Mononuclear cell (primary cell): ENCODE measurements around the gene RNF19B. TPM values are rescaled to one million over a fixed set of nuclear protein-coding genes. Genes with fewer than 3 reads are reported as not detected.

Source experiments
- H3K27me3 ChIP-seq: 2 replicates; pipeline ENCODE4 v1.6.0; 2011; ENCODE audit warnings: low read length, control low read depth; ENCODE audit not compliant: insufficient read depth
- H3K4me1 ChIP-seq: 2 replicates; pipeline ENCODE4 v1.5.1; 2011; ENCODE audit warnings: mild to moderate bottlenecking, low read length, control low read depth; ENCODE audit not compliant: insufficient read depth
- H3K4me3 ChIP-seq: 2 replicates; pipeline ENCODE4 v1.5.1; 2011; ENCODE audit warnings: mild to moderate bottlenecking, low read length, moderate library complexity
- H3K9me3 ChIP-seq: 2 replicates; pipeline ENCODE4 v1.5.1; 2011; ENCODE audit warnings: low read depth, mild to moderate bottlenecking, control low read depth, low read length
- total RNA-seq: library from RNA; depleted of rRNA; stranded (reverse); fragments of >200 nt; gene quantifications from one replicate; pipeline ENCODE4 v1.2.3, GENCODE V29; 2012

RNF19B gene
- total RNA-seq, 1 donor: 69.0 TPM

- H3K9me3 ChIP-seq: no peaks in the 10 kb centered on the region
- H3K27me3 ChIP-seq: peaks cover 52% of the 10 kb centered on the region
- no peak overlapping the region for H3K4me3 ChIP-seq
- peaks cover 8% of the 10 kb centered on the region for H3K4me1 ChIP-seq
Measured at GRCh38 chr1:32888677-32889420, 75.8 kb downstream of the RNF19B start.

GRCh38 chr1:32888134-32888533 lies 76.5 kb downstream of the RNF19B start:
- Histone ChIP-seq H3K9me3 (no peaks in the 10 kb centered on the region), H3K27me3 (peaks cover 53% of the 10 kb centered on the region)

GRCh38 chr1:32887623-32888022 lies 77.0 kb downstream of the RNF19B start:
- H3K27me3 ChIP-seq: peaks cover 51% of the 10 kb centered on the region
- H3K9me3 ChIP-seq: no peaks in the 10 kb centered on the region
- peaks cover under 1% of the 10 kb centered on the region for H3K4me1 ChIP-seq
- H3K4me3 ChIP-seq: no peak overlapping the region

More at GRCh38 chr1:32888134-32888533, 76.5 kb downstream of the RNF19B start:
- H3K4me1 ChIP-seq: peaks cover 6% of the 10 kb centered on the region
- H3K4me3 ChIP-seq: no peak overlapping the region

- Histone ChIP-seq H3K4me1 (no peaks in the 10 kb centered on the region), H3K4me3 (no peak overlapping the region), H3K27me3 (peaks cover 44% of the 10 kb centered on the region), H3K9me3 (no peaks in the 10 kb centered on the region)
Measured at GRCh38 chr1:32886828-32887414, 77.7 kb downstream of the RNF19B start.

Other genes with a start within 250 kb of the RNF19B start
- gene YARS1, start 147.5 kb downstream of the RNF19B start, total RNA-seq: 88.7 TPM
- 18.5 TPM for gene S100PBP, start 147.2 kb downstream of the RNF19B start, total RNA-seq
- 0.10 TPM for gene FNDC5, start 93.9 kb downstream of the RNF19B start, total RNA-seq
- not detected for gene HPCA, start 78.3 kb downstream of the RNF19B start, total RNA-seq
- not detected for gene TMEM54, start 63.4 kb downstream of the RNF19B start, total RNA-seq
- gene AK2, start 72.1 kb upstream of the RNF19B start, total RNA-seq: 29.1 TPM
- gene AZIN2, start 116.3 kb upstream of the RNF19B start, total RNA-seq: 1.6 TPM
- 9.9 TPM for gene TRIM62, start 217.2 kb upstream of the RNF19B start, total RNA-seq